ENCODE data around the gene MBP. TPM values are rescaled to one million over a fixed set of nuclear protein-coding genes. Genes with fewer than 3 reads are reported as not detected.

MBP gene
- total RNA-seq, 1 experiment from 2014 or later, result 4.5 TPM

DNA sequence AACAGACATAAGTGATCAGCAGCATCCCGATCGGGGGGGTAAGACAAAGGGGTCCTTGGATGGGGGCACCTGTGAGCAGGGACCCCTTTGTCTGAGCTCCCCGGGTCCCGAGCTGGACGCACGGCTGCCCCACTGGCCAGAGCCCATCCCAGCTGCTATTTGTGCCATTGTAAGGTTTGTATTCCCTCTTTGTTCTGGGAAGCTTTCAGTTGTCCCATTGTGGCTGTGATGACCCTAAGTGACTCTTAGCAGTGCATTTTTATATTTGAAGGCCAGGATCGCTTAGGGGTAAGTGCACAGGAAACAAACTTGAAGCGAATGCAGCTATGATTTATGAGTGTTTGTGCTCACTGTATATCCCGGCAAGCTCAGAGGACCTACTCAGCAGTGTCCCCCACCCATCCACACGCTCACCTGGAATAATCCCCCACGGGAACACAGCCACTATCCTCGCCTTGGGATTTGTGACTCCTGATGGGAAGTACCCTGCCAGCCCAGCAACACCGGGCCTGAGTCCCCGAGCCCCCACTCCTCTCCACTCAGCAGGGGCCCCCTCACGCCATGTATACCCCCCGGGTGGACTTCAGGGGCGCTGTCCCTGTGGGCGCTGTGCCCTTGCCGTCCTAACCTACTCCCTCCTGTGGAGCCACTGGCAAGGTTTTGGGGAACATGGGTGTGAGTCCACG, 80.1 kb downstream of the MBP start:
- H3K4me3 ChIP-seq (ENCODE audit: insufficient read depth, low read depth, low read length), result no peak overlapping the region
- H3K36me3 ChIP-seq (replicated peaks; ENCODE audit: control insufficient read depth, insufficient read depth, low read length), result 0 out of 2 replicates have a peak, but pooled peaks cover under 1% of the 10 kb centered on the region
- H3K27me3 ChIP-seq (ENCODE audit: control insufficient read depth, insufficient read depth, low read length), result no peaks in the 10 kb centered on the region
- DNase-seq, result no peak

DNA sequence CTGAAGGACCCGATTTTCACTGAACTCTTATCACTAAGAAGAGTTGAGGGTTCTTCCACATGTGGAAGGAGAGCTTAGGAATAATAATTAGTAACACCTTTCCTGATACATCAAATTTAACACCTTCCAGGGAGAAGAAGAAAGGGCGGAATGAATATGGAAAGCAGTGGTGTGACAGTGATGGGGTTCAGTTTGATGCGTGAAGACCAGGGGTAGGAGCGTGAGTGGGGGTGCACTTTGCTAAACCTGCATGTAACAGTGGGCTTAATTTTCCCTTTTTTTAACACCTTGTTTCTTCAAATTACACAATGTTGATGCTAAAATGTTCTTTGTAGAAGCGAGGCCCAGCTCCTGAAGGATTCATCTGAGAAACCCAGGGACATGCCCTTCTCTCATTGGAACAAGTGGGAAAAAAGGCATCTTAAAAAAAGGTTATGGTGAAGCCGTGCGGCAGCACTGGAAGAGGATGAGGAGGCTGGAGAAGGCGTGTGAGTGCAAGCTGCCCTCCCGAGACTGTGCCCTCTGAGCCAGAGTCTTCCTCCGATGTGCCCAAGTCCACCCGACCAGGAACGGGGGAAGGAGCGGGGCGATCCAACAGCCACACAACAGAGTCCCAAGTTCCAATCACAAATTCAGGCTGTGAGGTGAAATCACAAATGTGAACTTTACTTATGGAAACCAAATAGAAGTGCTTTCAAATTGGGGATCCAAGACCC, 80.8 kb downstream of the MBP start:
- H3K27me3 ChIP-seq (ENCODE audit: control insufficient read depth, insufficient read depth, low read length), result no peaks in the 10 kb centered on the region
- DNase-seq, result no peak
- 0 out of 2 replicates have a peak, but pooled peaks cover 1% of the 10 kb centered on the region for H3K36me3 ChIP-seq (replicated peaks; ENCODE audit: control insufficient read depth, insufficient read depth, low read length)
- no peak overlapping the region for H3K4me3 ChIP-seq (ENCODE audit: insufficient read depth, low read depth, low read length)

DNA sequence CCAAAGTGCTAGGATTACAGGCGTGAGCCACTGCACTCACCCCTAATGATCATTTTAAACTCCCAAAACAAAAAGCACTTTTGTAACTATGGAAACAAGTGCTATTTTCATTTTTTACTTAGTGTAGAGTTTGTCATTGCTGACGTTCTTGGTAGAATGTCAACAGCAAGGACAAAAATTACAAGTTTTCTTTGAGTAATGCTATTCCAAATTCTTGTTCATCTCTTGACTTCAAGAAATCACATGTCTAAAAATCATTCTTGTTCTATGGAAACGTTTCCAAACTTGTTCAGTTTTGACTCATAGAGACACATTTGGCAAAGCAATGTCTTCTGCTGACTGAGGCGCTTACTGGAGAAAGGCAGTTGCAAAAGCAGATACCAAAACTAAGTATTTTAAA, 82.6 kb downstream of the MBP start:
- 0 out of 2 replicates have a peak, but pooled peaks cover 1% of the 10 kb centered on the region for H3K36me3 ChIP-seq (replicated peaks; ENCODE audit: control insufficient read depth, insufficient read depth, low read length)
- H3K27me3 ChIP-seq (ENCODE audit: control insufficient read depth, insufficient read depth, low read length), result no peaks in the 10 kb centered on the region
- no peak for DNase-seq
- no peak overlapping the region for H3K4me3 ChIP-seq (ENCODE audit: insufficient read depth, low read depth, low read length)

DNA sequence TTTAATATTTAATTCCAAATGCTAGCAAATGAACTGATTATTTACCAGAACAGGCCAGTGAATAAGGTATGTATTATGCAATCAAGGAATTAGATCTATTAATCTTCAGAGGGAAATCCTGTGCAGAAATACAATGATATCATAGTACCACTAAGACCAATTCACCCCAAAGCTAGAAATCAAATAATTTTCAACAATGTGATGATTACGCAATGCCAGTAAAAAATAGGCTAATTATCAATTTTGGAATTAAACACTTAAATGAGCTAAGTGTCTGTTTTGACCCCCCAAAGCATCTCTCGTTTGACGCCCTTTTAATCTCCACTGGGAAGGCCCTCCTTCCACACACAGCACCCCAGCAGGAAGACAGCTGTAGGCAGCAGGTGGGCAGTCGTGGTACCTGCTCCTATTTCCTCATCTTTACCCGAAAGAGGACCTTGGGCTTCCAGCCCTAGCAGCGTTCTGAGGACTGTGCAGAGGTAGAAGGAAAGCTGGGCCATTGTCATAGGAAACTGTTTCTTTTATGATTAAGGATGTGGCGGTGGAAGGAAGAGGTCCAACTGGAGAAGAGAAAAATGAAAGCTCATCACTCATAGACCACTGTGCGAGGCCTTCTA, 84.7 kb downstream of the MBP start:
- H3K36me3 ChIP-seq (replicated peaks; ENCODE audit: control insufficient read depth, insufficient read depth, low read length), result 0 out of 2 replicates have a peak, but pooled peaks cover 1% of the 10 kb centered on the region
- H3K4me3 ChIP-seq (ENCODE audit: insufficient read depth, low read depth, low read length), result no peak overlapping the region
- no peaks in the 10 kb centered on the region for H3K27me3 ChIP-seq (ENCODE audit: control insufficient read depth, insufficient read depth, low read length)
- DNase-seq, result no peak

DNA sequence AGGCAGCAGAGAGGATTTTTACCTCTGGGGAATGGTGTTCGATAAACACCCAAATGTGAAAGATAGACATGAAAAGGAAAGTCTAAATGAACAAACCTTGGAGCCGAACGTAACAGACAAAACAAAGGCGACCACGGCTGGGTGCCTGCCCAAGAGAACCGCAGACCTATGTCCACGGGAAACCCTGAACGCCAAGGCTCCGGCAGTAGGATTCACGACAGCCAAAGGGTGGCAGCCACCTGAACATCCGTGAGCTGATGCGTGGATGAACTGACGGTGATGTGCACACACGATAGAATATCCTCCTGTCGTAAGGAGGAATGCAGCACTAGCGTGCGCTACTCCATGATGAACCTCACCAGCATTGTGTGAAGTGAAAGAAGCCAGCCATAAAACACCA, 85.6 kb downstream of the MBP start:
- no peaks in the 10 kb centered on the region for H3K27me3 ChIP-seq (ENCODE audit: control insufficient read depth, insufficient read depth, low read length)
- no peak overlapping the region for H3K4me3 ChIP-seq (ENCODE audit: insufficient read depth, low read depth, low read length)
- no peak for DNase-seq
- 0 out of 2 replicates have a peak, but pooled peaks cover 1% of the 10 kb centered on the region for H3K36me3 ChIP-seq (replicated peaks; ENCODE audit: control insufficient read depth, insufficient read depth, low read length)

DNA sequence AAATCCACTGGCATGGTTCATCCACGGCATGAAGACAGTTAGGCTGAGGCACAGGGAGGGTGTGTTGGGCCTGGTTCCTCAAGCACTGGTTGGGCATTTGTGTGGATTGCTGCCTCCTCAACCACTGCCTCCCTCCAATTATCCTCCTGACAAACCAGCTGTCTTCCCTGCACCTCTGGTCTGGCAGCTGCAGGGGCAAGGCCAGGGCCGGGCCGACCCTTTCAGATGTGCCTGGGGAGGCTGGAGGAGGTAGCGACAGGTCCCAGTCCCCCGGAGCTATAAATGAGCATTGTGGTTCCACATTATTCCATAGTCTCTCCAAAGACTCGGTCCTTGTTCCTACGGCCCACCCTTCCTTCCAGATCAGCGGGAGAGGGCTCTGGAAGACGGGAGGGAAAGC, 86.2 kb downstream of the MBP start:
- no peak for DNase-seq
- 0 out of 2 replicates have a peak, but pooled peaks cover 1% of the 10 kb centered on the region for H3K36me3 ChIP-seq (replicated peaks; ENCODE audit: control insufficient read depth, insufficient read depth, low read length)
- no peak overlapping the region for H3K4me3 ChIP-seq (ENCODE audit: insufficient read depth, low read depth, low read length)
- H3K27me3 ChIP-seq (ENCODE audit: control insufficient read depth, insufficient read depth, low read length), result no peaks in the 10 kb centered on the region

DNA sequence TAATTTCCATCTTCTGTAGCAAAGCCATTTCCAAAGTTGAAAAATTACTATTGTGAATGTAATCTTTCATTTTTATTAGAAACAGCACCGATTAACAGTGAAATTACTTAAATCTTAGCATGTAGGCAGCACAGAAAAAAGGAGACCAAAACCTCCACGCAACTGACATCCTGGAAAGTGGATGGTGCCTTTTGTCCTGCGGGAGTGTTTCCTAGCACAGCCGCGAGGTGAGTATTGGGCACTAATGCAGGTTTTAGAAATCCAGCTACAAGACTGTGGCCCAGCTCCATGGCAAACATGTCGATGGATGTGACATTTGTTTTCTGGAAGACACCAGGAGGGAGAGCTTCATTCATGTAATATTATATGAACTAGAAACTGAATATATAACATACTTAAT, 86.9 kb downstream of the MBP start:
- DNase-seq, result no peak
- Histone ChIP-seq H3K27me3 (ENCODE audit: control insufficient read depth, insufficient read depth, low read length) (no peaks in the 10 kb centered on the region), H3K4me3 (ENCODE audit: insufficient read depth, low read depth, low read length) (no peak overlapping the region), H3K36me3 (replicated peaks; ENCODE audit: control insufficient read depth, insufficient read depth, low read length) (0 out of 2 replicates have a peak, but pooled peaks cover 1% of the 10 kb centered on the region)

DNA sequence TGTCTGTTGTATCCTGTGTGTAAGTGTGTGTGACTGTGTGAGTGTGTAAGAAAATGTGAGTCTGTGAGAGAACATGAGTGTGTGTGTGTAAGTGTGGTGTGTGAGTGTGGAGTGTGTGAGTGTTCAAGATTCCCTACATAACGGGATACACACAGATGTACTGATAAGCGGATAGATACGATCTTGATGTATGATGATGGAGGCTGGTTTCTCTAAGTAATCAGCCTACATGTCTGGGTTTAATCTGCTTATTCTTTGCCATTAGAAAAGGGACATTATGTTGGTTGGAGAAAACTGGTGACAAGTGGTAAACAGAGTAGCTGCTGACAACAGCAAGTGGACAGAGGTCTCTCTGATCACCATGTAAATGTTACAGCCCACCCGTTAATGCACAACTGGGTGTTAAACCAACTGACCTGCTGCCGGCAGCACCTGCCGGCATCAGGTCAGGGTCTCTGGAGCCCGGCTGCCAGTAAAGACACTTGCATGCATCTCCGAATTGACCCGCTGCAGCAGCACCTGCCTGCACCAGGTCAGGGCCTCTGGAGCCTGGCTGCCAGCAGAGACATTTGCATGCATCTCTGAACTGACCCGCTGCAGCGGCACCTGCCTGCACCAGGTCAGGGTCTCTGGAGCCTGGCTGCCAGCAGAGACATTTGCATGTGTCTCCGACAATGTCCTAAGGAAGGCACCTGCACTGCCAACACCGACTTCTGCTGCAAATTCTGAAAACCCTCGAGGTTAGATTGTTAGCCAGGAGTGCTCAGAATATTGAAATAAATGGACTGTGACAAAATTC, 87.5 kb downstream of the MBP start:
- H3K4me3 ChIP-seq (ENCODE audit: insufficient read depth, low read depth, low read length), result no peak overlapping the region
- 0 out of 2 replicates have a peak, but pooled peaks cover 1% of the 10 kb centered on the region for H3K36me3 ChIP-seq (replicated peaks; ENCODE audit: control insufficient read depth, insufficient read depth, low read length)
- DNase-seq, result no peak
- H3K27me3 ChIP-seq (ENCODE audit: control insufficient read depth, insufficient read depth, low read length), result no peaks in the 10 kb centered on the region

DNA sequence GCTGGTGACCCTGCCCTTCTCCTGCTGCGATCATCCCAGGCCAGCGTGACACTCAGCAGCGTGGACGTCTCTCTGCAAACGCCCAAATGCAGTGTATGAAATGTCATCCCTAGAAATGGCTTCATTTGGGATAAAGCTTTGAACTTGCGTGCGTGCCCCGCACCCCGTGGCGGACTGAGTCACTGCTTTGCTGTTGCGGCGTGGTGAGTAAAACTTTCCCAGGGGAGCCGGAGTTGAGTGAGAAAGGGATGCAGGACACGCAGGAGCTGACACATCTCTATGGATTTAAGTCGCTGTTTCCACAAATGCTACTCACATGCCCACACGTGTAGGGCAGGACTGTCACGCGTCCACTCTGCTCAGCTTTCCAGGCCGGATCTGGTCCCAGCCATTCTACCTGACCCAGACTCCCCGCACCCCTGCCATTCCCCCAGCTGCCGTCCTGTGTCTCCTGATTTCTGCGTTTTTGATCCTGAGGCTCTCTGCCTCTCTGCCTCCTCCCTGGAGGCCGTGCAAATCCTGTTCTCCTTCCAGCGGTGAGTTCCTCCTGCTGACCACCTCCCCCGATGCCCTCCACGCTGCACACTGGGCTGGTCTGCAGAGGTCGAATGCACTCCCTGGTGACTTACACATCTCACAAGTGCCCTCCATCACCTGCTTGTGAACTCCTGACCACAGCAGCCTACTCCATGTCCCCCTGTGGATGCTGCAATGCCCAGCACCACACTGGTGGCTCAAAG, 88.9 kb downstream of the MBP start:
- no peak for DNase-seq
- Histone ChIP-seq H3K4me3 (ENCODE audit: insufficient read depth, low read depth, low read length) (no peak overlapping the region), H3K36me3 (replicated peaks; ENCODE audit: control insufficient read depth, insufficient read depth, low read length) (0 out of 2 replicates have a peak, but pooled peaks cover 1% of the 10 kb centered on the region), H3K27me3 (ENCODE audit: control insufficient read depth, insufficient read depth, low read length) (no peaks in the 10 kb centered on the region)

DNA sequence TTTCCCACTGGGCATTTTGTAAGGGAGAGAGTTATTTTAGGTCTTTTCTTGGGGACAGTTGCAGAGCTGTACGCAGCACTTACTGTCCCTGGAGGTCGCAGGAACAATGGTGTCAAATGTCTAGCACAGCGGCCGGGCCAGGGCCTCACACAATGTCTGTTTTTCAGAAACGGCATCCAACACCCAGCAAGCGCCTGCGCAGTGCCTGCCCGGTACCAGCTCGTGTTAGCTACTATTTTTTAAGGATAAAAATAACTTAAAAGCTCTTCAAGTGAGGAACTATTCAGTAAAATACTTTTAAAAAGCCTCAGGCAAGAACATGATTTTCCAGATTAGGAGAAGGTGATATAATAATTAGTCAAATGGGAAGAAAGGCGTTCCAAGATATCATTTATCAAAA, 90.0 kb downstream of the MBP start:
- Histone ChIP-seq H3K27me3 (ENCODE audit: control insufficient read depth, insufficient read depth, low read length) (no peaks in the 10 kb centered on the region), H3K36me3 (replicated peaks; ENCODE audit: control insufficient read depth, insufficient read depth, low read length) (0 out of 2 replicates have a peak, but pooled peaks cover 1% of the 10 kb centered on the region), H3K4me3 (ENCODE audit: insufficient read depth, low read depth, low read length) (no peak overlapping the region)
- DNase-seq, result no peak

DNA sequence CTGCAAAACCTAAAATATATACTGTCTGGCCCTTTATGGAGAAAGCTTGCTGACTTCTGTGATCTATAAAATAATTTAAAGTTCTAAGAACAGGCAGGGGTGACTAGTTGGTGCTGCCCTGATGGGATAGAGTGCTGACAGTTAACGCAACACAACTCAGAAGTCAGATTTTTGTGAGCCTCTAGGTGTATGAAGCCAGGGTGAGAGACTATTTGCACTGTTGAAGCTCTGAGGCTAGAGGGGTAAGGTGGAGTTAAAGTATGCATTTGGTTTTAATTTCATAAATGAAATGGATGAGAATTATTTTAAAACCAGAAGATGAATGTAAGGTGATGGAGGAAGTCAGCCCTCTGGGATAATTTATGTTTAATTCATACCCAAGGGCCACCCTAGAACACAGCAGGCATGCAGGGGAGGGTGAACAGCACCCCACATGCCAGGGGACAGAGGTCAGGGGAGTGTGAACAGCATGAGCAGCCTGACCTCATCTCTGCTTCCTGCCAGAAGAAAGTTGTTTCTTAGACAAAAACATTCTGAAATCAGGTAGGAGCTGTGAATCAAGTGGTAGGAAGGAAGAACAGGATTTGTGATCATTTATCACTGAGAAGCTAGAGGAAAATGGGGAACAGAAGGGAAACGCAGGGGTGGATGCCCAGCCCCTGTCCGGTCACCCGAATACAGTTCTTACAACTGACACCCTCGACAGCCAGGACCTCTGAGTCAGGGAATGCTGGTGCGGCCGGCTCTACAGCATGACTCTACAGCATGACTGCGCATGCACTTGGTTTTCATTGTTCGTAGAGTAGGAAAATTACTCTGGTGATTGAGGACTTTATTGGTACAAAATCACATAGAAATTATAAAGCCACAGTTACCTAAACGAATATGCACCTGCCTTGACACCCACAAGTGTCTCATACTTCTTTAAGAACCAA, 93.1 kb downstream of the MBP start:
- no peak overlapping the region for H3K4me3 ChIP-seq (ENCODE audit: insufficient read depth, low read depth, low read length)
- H3K36me3 ChIP-seq (replicated peaks; ENCODE audit: control insufficient read depth, insufficient read depth, low read length), result no peaks in the 10 kb centered on the region
- DNase-seq, result no peak
- no peaks in the 10 kb centered on the region for H3K27me3 ChIP-seq (ENCODE audit: control insufficient read depth, insufficient read depth, low read length)

DNA sequence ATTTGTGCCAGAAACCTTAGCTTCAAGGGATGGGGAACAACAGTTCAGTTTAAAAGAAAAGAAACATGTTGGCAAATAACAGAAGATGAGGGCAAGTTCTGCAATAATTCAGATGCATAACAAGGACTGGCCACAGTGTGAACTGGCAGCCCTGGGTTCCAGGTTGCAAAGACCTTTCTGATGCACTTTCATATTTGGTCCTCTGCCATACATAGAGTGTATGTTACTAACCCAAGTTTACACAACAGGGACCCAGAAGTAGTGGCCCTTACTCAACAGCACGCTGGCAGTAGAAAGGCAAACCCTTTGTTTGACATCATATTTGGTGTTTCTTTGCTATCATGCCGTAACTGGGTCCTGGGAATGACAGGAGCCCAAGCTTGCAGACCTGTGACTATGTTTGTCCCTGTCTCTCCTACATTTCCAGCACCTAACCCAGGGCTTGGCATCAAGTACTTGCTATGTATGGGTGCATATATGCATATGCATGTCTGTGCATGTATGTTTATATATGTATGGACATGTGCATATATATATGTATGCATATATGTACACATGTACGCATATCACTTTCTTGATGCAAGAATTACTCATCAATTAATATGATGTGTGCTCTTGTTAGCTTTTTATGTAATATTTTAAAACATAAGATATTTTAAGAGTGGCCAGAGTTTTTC, 94.3 kb downstream of the MBP start:
- Histone ChIP-seq H3K4me3 (ENCODE audit: insufficient read depth, low read depth, low read length) (no peak overlapping the region), H3K27me3 (ENCODE audit: control insufficient read depth, insufficient read depth, low read length) (no peaks in the 10 kb centered on the region), H3K36me3 (replicated peaks; ENCODE audit: control insufficient read depth, insufficient read depth, low read length) (no peaks in the 10 kb centered on the region)
- DNase-seq, result no peak
